T-helper 1 cell (primary cell): ENCODE data around the gene WEE1.

Source experiments
- DNase-seq, 5 donors: peaks; one replicate each; pipeline ENCODE4 v3.0.0-alpha.2; 2012 to 2020

Gene WEE1

GRCh38 chr11:9625162-9625561 lies 51.7 kb downstream of the WEE1 start:
- no peak for DNase-seq

GRCh38 chr11:9625728-9626127 lies 52.3 kb downstream of the WEE1 start:
- DNase-seq, result no peak

GRCh38 chr11:9626496-9627394 lies 53.3 kb downstream of the WEE1 start:
- DNase-seq, result no peak

GRCh38 chr11:9629064-9629463 lies 55.6 kb downstream of the WEE1 start:
- no peak for DNase-seq

- DNase-seq, result no peak
These were observed 60.2 kb downstream of the WEE1 start for GRCh38 chr11:9633679-9634078.

GRCh38 chr11:9636691-9637090 lies 63.2 kb downstream of the WEE1 start:
- DNase-seq, result no peak

GRCh38 chr11:9639099-9639498 lies 65.6 kb downstream of the WEE1 start:
- no peak for DNase-seq
